ENCODE measurements around the gene ADAMTS9.

The ADAMTS9 gene

DNA sequence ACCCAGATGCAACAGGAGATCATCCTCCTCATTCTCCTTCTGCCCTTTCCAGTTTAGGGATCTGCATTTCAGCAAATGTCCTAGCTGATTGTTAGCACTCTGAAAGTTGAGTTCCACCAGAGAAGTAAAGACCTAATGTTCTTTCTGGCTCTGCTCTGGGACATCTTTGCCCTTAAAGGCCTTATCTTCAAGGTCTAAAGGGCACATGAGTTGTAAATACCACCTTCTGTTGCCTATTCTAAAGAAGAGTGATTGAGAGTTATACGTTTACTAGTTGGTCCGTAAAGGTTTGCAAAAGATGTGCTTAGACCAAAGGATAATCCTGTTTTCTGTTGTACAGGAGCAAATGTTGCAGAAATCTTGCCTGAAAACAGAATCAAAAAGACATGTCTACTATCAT lies 151.6 kb downstream of the ADAMTS9 start:
- DNase-seq (ENCODE audit: low read depth in 2 of 2), result no peak

DNA sequence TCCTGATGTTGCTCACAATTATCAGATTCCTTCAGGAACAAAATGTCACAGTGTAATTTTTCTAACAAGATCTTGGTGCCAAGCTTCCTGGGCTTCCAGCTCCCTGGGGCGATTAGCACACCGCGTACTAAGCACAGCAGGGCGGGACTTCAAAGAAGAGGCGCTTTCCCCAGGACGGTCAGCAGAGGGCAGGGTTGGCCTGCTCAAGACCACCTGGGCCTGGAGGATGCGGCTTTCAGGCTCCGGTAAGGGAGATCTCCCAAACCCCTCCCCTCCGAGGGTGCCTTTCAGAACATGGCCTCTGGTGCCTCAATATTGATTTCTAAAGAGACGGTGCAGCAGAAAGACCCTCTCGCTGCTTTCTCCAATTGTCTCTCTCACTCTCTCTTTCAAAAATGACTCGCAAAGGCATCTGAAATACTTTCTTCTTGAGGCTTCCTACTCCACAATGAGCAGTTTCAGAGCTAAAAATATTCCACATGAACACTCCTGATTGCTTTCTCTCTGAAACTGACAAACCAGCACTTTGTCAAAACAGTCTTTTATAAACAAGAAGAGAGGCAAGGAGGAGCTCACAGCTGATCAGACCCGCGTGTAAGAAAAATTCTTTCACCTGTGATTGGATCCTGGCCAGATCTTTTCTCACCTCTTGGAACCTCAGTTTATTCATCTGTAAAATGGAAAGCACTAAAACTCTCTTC lies 154.0 kb downstream of the ADAMTS9 start:
- peak in 1 of 2 experiments; percentile 59 for DNase-seq (ENCODE audit: low read depth in 2 of 2)

DNA sequence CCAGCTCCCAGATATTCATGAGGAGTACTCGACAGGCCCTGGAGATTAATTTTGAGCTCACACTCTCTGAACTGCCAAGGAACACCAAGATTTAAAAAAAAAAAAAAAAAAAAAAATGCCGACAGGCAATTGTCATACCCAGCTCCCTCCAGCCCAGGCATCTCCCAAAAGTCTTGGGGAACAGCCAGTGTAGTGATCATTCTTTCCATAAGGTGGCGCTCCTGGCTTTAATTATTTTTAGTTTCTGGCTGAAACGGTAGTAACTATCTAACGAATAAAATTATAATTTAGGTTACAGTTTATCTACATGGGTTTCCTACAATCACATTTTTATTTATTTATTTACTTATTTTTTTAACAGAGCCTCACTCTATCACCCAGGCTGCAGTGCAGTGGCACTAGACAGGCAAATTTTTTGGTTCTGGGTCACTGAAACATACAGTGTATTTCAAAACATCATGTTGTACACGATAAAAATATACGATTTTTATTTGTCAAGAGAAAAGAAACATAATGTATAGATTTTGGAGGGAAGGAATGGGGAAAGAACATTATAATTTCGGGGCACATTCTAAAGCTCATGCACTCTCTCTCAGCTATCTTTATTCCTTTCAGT lies 157.3 kb downstream of the ADAMTS9 start:
- DNase-seq (ENCODE audit: low read depth in 2 of 2), result no peak

DNA sequence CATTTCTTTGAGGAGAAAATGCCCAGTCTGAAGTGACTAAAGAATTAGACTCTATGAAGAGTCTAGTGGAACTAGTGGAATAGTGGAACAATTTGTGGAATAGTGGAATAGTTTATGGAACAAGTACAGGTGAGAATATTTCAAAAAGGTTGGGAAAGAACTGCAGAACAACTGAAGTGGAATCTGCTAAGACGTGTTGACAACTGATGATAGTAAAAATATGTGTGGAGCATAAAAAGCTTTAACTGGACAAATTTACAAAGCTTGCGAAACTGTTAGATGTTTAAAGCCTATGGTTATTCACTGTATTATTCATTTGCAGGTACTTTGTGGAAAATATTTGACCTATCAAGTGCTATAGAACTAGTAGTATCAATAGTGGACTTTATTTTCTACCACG lies 164.5 kb downstream of the ADAMTS9 start:
- DNase-seq (ENCODE audit: low read depth in 2 of 2), result no peak

DNA sequence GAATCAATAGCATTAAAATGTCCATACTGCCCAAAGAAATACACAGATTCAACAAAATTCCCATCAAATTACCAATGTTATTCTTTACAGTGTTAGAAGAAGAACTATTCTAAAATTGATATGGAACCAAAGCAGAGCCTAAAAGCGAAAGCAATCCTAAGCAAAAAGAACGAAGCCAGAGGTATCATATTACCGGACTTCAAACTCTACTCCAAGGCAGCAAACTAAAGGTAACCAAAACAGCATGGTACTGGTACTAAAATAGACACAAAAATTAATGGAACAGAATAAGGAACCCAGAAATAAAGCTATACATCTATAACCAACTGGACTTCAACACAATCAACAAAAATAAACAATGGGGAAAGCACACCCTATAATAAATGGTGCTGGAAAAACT lies 167.5 kb downstream of the ADAMTS9 start:
- no peak for DNase-seq (ENCODE audit: low read depth in 2 of 2)

DNA sequence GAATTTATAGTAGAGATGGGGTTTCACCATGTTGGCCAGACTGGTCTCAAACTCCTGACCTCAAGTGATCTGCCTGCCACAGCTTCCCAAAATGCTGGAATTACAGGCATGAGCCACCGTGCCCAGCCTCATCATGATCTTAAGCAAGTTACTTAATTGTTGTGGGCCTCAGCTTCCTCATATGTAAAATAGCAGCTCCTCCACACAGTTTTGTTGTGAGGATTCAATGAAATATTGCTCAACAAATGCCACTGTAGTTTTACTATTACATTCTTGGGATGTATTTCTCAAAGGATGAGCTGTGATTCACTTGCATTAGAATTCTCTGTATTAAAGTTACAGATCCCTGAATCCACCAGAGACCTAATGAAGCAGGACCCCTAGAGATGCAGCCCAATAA lies 168.8 kb downstream of the ADAMTS9 start:
- DNase-seq (ENCODE audit: low read depth in 2 of 2), result peak in 1 of 2 experiments; percentile 29

DNA sequence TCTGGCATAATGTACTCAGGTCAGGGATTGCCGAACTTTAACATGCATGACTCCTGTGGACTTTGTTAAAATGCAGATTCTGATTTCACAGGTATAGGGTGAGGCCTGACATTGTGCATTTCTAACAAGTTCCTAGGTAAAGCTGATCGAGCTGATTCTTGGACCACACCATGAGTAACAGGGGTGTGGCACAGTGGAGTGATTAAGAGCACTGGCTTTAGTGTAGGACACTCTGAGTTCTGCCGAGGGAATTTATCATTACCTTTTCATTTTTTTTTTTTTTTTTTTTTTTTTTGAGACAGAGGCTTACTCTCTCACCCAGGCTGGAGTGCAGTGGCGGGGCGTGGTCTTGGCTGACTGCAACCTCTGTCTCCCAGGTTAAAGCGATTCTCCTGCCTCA lies 169.3 kb downstream of the ADAMTS9 start:
- DNase-seq (ENCODE audit: low read depth in 2 of 2), result no peak

DNA sequence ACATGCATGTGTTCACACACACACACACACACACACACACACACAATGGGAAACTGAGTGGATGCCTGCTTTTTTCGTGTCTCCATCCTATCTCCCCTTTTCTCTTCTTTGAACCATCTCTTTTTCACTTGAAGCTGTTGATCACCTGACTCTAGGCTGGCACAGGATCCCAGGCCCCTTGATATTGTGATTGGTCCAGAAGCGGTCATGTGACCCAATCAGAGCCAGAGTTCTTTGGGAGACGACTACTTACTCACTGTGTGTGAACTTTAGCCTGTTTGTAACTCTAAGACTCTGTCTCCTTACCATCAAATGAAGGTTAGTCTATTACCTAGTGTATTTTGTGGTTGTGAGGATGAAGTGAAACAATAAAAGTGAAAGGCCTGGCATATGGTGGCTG lies 172.9 kb downstream of the ADAMTS9 start:
- DNase-seq (ENCODE audit: low read depth in 2 of 2), result no peak

DNA sequence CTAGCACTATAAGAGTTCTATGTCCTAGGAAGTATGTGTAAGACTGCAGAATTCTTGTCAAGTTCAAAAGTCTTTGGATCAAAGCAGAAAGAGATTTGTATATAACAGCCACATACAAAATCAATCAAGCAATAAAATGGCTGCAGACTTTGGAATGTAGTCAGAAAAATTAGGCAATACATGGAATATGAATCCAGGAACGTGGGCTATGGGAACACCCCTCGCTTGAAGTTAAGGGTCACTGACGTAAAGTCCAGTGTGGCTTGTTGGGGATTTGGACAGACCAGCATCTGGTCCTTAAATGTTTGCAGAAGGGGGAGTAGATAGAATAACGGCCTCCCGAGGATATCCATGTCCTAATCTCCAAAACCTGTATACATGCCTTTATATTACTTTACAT lies 178.6 kb downstream of the ADAMTS9 start:
- no peak for DNase-seq (ENCODE audit: low read depth in 2 of 2)

DNA sequence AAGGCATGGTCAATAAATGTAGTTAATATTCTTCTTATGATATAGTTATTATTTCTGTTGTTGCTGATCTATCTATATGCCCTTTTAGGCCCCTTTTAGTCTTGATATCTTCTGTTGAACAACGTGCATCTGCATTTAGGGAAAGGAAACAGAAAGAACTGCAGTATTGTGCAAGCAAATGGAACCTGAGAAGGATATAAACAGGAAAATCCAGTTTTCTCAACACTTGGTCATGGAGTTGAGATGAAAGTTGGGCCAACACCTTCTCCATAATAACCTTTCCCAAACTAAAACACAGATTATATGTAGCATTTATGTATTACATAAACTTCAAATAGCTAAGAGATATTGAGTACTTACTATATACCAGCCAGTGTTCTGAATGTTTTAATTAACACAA lies 179.7 kb downstream of the ADAMTS9 start:
- no peak for DNase-seq (ENCODE audit: low read depth in 2 of 2)

DNA sequence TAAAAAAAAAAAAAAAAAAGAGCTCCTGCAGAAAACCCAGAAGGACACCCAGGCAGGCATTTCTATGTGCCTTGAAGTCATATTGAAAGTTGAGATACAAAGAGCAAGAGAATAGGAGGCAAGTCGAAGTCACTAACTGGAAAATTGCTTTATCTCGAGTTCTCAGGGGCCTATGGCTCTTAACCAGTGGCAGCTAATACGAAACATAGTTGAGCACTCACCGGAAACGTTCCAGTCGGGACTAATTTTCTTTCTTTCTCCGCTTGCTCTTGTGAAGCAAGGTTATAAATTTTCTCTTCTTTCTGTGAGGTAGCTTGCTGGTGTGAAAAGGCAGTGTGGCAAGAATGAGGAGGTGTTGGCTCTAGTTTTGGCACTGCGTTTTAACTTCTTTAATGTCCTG lies 181.5 kb downstream of the ADAMTS9 start:
- no peak for DNase-seq (ENCODE audit: low read depth in 2 of 2)

DNA sequence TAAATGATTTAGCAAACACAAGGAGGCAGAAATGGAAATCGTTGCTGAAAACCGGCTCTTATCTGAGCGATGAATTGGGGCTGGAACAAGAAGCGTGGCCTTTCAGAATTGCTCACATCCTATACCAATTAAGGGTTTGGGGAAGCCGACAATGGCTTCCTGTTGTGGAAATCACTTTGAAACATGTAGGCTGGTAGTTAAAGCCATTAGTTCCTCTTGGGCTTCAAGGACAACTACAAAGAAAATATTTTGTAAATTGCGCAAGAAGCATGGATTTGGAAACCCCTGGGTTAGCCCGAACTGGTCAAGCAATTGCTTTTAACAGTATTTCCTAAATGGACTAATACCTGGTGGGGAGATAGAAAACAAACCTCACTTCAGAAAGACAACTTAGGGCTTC lies 182.4 kb downstream of the ADAMTS9 start:
- DNase-seq (ENCODE audit: low read depth in 2 of 2), result no peak

DNA sequence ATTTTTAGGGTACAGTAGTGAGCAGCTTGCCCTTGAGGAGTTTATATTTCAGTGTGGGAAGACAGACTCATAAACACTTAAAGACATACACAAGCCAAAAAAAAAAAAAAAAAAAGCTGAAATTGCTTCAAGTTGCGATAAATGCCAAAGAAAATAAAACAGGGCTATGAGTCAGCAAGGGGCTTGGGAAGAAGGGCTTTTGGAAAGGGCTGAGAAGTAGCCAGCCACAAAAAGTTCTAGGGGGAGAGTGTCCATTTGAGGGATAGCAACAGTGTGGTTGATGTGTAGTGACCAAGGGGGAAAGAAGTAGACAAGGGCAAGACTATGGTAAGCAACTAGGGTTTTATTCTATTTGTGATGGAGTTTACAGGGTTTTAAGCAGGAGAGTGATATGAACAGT lies 185.5 kb downstream of the ADAMTS9 start:
- no peak for DNase-seq (ENCODE audit: low read depth in 2 of 2)

DNA sequence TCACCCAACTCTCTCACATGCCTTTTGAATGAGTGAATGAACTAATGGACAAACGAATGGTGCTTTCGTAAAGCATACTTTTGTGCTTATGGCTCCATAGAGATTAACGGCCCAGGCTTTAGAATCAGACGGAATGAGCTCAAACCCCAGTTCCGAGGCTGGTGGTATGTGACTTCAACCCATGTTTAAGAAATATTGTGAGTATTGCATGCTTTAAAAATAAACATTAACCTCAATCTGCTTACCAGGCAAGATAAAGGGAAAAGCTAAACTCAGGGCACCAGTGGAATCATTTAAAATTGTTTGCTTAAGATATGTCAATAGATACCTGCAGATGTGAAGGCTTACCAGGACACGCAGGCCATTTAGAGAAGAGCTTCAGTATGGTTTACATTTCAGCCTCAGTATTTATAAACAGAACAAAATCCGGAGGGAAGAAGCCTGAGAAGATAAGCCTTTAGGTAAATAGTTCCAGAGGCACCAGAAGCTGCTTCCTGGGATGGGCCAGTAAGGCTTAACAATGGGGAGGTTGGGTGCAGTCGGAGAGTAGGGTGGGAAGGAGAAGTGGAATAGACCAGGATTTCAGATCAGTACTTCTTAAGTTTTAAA lies 186.4 kb downstream of the ADAMTS9 start:
- no peak for DNase-seq (ENCODE audit: low read depth in 2 of 2)

DNA sequence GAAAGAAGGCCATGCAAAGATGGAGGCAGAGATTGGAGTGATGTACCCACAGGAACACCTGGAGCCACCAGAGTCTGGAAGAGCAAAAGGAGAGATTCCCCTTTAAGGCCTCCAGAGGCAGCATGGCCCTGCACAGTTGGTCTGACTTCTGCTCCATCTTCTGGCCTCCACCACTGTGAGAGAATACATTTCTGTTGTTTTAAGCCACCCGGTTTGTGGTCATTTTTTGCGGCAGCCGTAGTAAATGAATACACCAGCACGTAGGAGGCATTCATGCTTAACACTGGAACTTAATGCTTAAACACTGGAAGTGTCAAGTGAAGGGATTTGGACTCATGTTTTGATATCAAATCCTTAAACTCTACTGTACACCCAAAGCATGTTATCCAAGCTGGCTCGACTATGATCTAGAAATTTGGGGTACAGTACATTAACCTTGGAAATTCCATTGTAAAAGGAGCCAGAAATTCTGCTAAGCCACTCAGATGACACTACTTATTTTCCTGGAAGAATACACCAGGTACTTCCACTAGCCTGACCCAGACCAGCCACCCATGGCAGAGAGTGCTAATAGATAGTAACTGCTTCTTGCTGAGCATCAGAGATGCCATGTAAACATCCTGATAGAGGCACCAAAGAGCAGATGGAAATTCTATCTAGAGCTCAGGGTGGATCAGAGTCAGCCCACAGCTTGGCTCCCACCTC lies 190.9 kb downstream of the ADAMTS9 start:
- DNase-seq (ENCODE audit: low read depth in 2 of 2), result no peak

DNA sequence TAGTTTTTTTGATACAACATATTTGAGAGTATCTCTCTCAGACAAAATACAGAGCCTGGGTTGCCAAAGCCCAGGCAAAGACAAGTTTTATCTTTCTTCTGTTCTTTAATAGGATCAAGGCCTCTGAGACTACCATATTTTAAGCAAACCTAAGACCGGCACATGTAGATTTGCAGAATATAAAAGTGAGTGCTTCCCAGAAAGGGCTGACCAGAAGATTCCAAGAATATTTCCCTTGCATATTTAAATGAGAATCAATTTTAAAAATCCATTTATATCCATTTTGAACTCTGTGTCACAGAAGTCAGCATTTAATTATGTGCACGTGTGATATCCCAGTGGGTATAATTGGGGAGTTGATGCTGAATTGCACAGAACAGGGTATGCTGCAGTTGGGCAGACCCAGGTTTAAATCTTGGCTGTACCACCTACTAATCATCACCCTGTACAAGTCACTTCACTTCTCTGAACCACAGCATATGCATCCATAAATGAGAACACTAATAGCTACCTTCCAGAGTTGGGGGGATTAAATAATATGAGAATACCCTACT lies 191.9 kb downstream of the ADAMTS9 start:
- DNase-seq (ENCODE audit: low read depth in 2 of 2), result no peak

DNA sequence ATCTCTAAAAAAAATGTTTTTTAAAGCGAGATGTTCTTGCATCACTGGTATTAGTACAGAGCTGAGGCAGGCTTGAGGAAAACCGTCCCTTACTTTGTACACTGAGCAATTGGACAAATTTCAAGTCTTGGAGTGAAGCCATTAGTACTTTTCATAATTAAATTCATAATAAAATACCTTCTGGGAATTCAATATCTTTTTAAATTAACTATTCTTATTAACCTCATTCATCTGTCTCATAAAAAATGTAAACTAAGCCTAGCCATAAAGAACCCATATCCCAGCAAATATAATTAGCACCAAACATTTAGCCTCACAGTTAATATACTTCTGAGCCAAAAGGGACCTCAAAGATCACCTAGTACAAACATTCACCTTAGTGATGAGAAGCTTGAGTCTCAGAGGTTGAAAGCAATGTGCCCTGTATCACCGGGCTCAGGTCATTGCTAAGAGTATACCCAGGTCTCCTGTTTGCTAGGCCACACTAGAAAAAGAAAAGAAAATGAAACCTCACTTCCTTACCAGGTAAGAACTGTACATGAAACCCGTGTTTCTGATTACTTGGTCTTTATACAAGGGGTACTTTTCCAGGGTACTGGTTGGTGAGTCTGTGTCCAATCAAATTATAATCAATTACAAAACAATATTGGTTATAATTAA lies 192.5 kb downstream of the ADAMTS9 start:
- no peak for DNase-seq (ENCODE audit: low read depth in 2 of 2)

DNA sequence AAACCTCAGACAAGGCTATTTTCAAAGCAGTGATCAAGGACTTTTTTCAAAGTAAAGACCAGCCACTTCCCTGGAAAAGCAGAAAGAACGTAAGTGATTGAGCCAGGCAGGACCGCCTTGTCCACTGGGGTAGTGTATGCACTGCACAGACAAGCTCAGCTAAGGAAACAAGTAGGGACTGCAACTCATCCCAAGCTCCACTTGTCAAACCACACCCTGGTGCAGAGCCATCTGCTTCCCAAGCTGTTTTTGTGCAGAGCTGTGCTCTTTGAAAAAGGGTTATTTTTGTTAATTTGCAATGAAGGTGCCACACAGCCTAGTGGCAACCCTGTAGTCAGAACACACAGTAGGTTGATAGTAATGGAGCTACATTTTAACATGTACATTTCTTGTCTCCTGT lies 193.3 kb downstream of the ADAMTS9 start:
- no peak for DNase-seq (ENCODE audit: low read depth in 2 of 2)

DNA sequence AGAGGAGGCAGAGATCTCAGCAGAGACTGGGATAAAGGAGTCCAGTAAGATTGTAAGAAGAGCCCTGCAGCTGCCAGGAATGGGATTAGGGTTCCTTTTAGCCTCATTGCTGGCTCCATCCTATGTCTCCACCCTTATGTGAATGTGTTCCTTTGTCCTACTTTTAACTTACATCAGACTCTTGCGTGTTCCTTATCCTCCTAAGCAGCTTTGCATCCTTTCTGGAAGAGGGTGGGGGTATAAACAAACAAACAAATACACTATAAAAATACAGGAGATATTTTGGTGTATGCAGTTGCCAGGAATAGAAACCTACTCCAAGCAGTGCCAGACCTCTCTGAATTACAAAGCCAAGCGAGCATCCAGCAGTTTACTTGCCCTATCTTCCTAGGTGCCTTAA lies 194.7 kb downstream of the ADAMTS9 start:
- no peak for DNase-seq (ENCODE audit: low read depth in 2 of 2)

DNA sequence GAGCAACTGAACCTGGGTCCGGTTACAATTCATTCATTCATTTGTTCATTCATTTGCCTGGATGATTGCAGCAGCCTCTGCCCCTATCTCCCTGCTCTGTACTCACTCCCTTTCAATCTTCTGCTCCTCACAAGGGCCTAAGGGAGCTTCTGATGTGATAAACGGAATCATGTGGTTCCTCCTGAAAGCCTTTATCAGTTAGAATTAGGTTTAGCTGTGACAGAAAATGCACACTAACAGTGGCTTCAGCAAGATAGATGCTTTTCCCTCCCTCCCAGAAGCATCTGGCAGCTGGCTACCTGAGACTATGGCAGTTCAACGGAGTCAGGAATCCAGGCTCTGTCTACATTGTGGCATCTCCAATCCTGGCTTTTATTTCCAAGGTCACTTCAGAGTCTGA lies 196.0 kb downstream of the ADAMTS9 start:
- no peak for DNase-seq (ENCODE audit: low read depth in 2 of 2)

DNA sequence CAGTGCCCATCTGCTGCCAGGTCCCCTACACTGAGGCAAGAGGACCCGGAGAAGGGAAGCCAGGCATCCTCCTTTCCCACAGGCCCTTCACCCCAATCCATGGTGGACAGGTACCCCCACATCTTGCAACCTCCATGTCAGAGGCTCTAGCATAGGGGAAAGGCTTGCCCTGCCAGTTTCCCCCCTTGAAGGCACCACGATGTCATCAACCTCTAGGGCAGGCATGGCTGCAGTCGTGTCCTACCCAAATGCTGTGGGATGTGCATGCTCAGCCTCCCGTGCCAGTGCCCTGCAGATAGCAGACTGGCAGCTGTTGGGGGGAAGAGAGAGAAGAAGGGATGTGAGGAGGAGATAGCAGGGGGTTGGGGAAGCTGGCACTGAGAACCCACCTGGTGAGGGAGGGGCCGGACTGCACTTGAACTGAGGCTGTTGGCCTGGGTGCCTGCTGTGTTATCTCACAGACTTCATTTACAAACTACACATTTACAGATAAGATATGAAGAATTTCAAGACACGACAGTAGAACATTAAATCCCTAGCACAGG lies 197.5 kb downstream of the ADAMTS9 start:
- no peak for DNase-seq (ENCODE audit: low read depth in 2 of 2)

All from fibroblast of skin of left biceps (primary cell).